Activated gamma-delta T cell (primary cell): ENCODE results near the gene DYRK1A.

Experiments
- DNase-seq: peaks from one replicate; lab custom pipeline; 2025; lab: John Stamatoyannopoulos, UW

DYRK1A gene

DNA sequence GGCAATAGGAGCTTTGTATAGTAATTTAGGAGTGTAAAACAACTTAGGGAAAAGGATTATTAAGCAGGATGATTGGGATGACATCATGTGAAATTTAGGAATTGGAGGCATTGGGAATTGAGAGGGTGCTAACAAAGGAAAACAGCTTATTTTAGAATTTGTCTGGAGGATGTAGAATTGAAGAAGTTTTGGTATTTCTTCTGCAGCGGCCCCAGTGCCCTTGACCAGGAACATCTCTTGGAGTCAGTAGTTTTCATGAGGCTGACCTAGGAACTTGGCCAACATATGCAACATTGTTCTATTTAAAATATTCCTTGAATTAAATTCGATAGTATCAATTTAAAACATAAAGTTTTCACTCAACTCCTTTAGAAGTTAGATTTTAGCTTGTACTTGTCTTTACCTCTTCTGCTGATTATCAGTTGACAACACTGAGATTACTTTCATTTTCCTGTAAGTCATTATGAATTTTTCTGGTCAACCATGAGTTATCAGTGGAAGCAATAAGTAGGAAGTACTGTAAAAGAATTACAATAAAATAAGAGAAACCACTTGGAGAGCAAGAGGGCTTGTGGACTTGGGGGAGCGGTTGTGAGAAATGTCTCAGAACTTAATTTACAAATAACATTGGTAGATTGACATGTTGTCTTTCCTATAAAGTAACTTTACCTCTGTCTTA lies 52.8 kb downstream of the DYRK1A start:
- DNase-seq: no peak

DNA sequence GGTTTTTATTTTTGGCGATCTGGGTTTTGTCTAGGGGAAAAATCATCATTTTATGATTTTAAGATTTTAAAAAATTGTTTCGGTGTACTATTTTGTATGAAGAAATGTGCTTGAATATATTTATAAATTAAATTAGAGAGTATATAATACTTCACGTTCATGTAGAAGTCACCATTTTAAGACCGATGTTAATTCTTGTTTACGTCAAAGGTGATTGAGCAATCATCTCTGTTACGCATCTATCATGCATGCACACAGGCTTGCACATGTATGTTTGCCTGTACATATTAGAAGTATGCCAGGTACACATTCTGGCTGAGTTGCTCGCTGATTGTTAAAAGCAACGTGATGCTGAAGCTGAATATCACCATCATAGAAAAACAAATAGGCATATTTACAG lies 54.7 kb downstream of the DYRK1A start:
- DNase-seq: no peak

DNA sequence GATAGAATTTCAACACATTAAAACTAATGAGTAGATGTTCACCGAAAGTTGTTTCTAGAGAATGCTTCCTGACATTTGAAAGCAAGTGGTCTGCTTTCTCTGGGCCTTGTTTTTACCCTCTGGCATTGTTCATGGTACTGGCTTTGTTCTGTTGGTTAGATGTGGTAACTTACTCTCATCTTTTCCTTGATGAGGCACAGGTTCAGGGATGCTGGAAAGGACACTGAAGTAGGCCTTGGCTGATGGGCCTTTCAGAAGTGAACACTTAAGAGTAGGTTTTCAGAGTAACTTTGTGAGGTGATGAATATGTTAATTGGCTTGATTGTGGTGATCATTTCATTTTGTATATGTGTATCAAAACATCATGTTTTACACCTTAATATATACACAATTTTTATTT lies 55.8 kb downstream of the DYRK1A start:
- no peak for DNase-seq

DNA sequence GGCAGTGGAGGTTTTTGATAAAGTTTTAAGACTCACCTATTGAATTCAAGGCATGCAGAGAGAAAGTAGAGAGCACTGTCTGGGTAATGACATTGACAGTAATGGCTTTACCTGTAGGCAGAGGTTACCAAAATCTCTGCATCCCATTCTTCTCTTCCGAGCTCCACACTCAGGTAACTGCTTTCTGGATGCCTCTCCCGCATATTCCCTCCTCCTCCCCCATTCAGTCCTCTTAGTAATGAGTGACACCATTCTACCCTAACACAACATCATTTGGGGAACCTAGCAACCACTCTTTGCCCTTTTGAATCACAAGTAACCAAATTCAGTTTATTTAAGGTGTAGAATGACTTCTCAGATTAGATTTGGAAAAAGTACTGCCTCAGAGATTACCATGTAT lies 56.5 kb downstream of the DYRK1A start:
- DNase-seq: no peak

DNA sequence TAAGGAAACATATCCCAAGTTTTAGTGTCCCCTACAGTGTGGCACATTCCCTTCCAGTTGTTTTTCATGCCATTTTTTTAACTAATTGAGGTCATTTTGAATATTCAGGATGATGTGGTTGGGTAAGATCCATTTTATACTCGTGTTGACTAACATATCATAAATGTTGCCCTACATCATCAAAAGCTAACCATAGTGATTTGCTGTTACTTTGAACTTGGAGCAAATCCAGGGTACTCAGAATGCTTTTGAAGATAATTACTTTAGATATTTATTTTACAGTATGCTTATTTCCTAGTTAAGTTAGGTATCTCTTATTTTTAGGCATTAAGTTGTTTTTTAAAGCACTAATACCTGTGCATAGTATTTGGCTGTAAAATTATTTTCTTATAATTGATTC lies 57.8 kb downstream of the DYRK1A start:
- DNase-seq: no peak

DNA sequence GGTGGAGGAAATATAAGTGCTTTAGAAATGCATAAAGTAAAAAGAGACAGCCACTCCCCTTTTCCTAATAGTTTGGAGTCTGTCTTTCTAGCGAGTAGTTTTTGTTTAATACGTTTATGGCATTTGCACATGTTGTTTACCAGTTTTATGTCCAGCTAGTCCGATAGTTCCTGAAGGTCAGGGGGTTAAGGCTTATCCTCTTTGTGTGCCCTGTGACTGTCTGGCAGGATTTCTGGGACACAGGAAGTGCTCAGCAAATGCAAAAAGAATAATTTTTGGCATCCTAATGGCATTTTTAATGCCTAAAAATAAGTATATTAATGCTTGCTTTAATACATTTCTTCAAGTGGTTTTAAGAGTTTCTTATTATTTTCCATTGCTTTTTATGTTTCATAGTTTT lies 58.4 kb downstream of the DYRK1A start:
- no peak for DNase-seq

DNA sequence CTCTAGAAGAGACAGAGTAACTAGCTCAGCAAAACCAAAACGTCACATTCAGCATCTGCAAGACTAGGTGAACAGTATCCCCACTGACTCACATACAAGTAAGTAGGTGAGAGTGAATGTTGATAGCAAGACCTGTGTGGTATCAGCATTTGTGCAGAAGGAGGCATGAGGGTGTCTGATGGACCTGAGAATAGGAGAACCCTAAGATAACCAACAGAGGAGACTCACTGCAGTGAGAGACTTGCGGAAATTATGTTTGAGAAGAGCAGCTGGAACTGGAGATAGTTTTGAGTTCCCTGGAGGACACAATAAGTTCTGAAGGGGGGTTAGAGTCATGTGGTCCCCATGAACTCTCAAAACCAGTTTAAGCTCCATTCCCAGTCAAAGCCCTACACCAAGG lies 59.1 kb downstream of the DYRK1A start:
- no peak for DNase-seq

DNA sequence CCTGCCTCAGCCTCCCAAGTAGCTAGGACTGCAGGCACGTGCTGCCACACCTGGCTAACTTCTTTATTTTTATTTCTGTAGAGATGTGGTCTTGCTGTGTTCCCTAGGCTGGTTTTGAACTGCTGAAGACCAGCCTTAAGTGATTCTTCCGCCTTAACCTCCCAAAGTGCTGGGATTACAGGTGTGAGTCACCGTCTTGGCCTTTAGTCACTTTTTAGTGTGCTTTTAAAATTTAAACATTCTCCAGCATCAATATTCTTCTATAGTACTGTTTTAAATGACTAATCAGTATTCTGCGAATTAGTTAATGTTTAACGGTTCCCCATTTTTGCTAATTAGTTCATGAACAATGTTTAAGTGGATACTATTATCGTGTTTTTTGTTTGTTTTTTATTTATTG lies 60.6 kb downstream of the DYRK1A start:
- no peak for DNase-seq

DNA sequence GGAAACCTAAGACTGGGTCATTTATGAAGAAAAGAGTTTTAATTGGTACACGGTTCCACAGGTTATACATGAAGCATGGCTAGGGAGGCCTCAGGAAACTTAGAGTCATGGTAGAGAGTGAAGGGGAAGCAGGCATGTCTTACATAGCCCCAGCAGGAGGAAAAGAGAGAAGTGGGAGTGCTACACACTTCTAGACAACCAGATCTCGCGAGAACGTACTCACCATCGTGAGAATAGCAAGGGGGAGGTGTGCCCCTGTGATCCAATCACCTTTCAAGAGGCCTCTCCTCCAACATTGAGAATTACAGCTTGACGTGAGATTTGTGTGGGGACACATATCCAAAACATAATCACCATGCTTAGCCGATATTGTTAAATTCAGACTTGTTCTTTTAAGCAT lies 62.8 kb downstream of the DYRK1A start:
- no peak for DNase-seq

DNA sequence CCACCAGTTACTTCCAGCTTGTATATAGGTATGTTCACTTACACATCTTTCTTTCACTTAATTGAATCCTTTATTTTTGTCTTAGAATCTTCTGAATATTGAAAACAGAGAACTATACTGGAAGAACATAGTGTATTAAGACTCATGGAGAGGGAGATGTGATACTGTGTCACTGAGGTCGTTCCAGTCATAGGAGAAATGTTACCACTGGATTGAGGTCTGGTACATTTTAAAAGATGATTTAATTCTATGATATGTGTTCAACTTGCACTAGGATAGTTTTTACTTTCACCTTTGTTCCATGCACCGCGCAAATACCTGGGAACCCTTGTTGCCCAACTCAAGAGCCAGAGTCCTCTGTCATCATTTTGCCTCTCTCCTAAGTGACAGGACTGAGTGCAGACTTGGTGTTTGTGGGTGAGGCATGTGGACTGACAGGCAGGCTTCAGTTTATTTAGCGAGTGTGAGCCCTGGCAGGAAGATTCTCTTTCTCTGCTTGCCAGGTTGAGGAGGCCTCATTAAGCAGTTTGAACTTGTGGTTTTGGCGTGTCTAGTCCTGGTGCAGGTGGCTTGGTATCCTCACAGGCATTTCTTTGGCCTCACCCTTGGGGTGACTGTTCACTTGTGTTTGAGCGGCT lies 63.7 kb downstream of the DYRK1A start:
- no peak for DNase-seq

DNA sequence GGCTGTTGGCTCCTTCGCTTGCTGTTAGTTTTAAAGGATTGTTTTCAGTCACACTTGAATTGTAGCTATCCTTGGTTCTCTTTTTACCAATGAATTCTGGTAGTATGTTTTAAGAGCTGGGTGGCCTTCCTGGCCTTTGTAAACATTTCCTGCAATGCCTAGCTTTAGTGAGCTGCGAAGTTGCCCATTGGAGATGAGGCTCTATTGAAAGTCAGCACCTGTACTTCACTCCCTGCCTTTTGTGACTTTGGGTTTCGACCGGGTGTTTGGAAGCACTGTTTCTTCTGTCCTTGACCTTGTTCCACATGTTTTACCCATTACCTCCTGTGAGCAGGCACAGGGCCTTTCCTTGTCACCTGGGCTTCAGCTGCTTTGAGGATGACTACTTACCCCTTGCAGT lies 64.7 kb downstream of the DYRK1A start:
- no peak for DNase-seq

DNA sequence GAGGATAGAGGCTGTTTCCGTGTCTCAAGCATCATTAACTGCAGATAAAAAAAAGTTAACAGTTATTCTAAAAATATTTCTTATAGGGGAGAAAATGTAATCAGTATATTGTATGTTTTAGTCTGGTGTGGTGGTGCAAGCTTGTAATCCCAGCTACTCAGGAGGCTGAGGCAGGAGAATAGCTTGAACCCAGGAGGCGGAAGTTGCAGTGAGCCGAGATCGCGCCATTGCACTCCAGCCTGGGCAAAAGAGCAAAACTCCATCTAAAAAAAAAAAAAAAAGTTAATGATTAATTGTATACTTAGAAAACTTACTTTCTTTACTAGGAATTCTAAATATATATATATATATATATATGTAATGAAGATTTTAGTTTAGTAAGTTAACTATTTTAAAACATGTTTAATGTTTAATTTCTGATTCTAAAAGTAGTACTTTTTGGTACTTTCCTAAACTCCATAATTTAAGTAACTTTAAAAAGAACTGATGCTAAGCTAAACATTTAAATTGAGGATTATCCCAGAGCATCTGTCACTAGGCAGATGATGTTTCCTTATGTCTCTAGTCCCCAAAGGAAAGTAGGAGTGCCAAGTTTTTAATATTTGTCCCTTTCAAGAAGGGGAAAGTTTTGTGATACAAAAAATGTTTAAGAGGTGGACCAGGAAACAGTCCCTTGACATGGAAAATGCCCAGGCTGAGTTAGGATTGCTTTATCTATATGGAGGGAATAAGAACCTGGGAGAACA lies 66.3 kb downstream of the DYRK1A start:
- no peak for DNase-seq

DNA sequence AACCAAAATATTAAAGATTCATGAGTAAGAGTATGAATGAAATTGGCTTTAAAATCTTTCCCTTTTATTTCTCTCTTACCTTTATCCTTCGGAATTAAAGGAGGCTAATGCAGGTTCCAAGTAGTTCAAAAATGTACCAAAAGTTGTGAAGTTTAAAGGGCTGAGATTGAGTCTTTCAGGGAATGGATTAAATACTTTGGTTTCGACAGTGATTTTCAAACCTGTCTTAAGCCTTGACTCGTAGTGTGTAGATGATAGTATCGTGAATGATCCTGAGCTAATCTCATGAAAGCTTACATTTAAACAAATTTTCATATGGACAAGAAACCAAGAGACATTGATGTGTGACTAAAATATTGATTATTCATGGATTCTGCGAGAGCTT lies 66.9 kb downstream of the DYRK1A start:
- no peak for DNase-seq

DNA sequence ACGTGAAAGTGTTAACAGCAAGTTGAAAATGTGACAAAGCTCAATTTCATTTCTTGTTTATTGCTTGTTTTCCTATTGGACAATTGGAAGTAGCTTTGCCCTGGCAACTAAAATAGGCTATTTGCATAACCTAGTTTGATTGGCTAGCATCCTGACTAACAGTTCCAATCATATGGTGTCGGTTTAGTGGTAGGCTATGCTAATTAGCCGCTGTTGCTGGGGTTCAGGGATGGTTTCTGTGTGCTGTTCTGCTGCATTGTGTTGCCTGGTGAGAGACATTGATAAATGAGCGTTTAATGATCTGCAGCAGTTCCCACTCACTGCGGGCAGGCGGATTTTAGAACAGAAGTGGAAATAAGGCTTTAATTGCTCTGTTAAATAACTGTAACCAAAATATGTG lies 68.5 kb downstream of the DYRK1A start:
- no peak for DNase-seq

DNA sequence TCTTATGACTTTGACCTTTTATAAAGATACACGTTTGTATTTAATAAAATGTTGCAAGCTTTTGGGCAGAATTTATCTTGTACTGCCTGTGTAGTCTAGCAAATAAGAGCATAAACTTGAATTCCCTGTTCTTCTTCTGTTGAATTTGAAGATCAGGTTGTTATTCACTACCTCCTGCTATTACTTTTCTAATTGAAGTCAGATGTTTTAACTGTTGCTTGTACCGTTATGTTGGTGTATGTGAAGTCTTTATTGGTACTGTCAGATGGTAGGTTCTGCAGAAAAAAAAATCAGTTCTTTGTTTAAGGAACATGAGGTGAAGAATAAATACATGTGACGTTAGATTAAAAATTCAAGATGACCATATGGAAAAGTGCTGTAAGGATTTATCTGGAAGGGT lies 69.1 kb downstream of the DYRK1A start:
- no peak for DNase-seq

DNA sequence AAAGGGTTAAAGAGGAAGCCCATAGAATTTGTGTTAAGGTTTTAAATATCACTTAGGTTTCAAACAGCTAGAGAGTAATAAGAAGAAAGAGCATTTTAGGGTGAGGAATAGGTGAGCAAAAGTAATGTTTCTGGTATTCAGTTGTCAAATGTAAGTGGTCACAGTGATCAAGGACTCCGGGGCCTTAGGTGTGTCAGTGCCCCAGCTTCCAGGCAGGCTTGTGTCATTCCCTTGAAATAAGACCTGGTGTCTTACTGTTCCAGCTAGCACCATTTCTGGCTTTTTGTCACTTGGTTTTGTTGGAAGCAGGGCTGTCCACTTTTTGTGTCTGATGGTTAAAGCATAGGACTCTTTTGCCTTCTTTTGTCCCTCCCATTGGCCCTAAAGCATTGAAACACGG lies 69.6 kb downstream of the DYRK1A start:
- DNase-seq: no peak

DNA sequence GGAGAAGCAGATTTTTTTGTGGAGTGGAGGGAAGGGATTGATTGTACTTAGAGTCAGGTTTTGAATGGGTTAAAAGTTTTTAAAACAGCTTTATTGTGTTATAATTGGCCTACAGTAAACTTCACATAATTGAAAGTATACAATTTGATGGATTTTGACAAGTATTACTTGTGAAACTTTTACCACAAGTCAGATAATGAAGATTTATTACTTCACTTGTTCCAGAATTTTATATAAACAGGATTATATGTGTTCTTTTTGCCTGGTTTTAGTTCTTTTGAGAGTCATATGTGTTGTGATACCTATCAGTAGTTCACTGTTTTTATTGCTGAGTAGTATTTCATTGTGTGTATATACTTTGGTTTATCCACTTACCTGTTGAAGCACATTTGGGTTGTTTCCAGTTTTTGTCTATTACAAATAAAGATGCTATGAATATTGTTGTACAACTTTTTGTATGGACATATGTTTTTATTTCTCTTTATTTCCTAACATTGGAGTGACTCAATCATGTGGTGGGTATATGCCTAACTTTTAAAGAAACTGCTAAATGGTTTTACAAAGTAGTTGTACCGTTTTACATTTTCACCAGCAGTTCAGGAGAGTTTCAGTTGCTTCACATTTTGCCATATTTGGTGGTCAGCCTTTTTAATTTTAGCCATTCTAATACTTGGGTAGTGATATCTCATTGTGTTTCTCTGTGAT lies 71.0 kb downstream of the DYRK1A start:
- DNase-seq: no peak

DNA sequence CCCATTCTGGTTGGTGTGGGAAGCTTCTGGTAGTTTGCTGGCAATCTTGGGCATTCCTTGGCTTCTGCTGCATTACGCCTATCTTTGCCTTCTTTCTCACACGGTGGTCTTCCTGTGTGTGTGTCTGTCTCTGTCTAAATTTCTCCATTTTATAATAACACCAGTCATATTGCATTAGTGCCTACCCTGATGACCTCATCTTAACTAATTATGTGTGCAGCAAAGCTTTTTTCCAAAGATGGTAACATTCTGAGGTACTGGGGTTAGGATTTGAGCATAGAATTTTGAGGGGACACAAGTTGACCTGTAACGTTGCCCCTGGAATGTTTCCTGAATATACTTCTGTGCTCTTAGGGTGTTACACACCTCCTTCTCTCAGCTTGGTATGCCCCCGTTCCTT lies 77.1 kb downstream of the DYRK1A start:
- DNase-seq: no peak

DNA sequence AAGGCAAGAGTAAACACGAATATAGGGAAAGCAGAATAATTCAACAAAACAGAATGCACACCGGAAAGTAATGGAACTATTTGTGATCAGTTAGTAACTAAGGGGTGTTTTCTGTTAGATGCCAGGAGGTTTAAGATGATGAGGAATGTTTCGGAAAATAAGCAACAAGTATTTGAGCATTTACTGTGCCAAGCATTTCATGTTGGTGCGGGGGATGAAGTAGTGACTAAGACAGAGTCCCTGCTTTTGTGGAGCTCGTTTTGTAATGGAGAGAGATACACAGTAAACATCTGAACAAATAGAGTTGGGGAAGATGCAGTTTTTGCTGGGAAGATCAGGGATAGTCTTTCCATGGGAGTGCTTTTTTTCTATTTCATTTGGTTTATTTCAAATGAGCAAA lies 78.7 kb downstream of the DYRK1A start:
- no peak for DNase-seq

DNA sequence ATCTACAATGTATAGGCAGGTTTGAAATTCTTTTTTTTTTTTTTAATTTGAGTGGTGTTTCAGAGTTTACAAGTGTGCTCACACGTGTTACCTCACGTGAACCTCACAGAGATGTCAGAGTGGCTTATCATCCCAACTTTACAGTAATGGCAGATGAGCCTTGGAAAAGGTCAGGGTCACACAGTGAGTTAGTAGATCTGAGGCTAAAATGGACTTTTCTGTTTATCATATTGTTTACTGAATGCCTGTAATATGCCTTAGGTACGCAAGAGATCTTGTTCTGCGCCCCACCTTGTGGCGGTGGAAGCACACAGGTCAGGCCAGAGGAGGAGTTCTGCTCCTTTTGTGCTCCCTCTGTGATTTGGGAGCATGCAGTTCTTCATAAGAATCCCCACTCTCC lies 80.0 kb downstream of the DYRK1A start:
- no peak for DNase-seq

DNA sequence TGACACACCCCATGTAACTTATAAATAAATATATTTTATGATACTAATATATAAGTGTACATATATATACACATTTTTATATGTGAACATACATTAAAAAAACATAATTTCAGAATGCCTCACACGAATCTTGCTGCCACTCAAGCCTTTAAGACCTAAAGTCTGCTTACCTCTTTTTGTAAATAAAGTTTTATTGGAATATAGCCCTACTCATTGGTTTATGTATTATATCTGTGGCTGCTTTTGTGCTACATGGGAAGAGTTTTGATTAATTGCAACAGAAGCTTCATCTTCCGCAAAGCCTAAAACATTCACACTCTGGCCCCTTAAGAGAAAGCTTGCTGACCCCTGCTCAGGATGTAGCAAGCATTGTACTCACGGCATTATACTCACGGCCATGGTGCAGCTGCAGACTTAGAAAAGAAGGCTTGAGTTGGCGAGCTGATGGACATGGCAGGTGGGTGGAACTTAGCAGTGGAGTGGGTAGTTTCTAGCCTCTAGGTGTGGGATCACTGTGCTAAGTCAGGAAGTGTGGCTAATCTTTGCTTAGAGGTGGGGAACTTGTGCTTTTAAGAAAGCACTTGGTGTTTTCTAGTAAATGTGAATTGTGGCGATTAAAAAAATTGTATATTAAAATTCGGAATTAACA lies 80.8 kb downstream of the DYRK1A start:
- no peak for DNase-seq

DNA sequence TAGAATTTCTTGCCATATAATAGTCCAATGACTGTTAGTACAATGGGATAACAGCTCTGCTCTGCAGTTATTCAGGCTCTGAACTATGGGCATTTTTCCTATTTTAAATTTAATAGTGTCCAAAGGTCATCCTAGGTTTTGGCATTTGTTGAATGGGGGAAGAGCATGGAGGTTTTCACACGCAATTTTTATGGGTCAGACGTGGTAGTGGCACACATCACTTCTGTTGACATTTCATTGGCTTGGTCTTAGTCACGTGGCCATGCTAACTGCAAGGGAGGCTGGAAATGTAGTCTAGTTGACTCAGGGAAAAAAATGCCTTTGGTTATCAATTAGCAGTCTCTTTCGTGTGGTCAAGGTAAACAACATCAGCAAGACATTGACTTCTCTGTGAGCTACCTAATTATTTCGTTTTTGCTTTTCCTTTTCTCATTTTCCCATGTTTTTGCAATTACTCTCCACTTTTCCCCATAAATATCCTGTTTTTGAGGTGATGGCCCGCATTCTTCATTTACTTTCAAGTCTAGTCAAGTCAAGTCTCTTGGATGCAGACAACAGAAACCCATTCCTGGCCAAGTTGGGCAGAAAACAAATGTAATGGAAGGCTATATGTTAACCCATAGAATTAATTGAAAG lies 82.8 kb downstream of the DYRK1A start:
- no peak for DNase-seq
